Esophagus squamous epithelium (tissue), 5 donors: Measurements from ENCODE around the gene SLC12A8. TPM values are rescaled to one million over a fixed set of nuclear protein-coding genes. Genes with fewer than 3 reads are reported as not detected.

ENCODE experiments used
- DNase-seq: peaks from one replicate; lab custom pipeline; 2025; lab: John Stamatoyannopoulos, UW
- H3K27ac ChIP-seq, 4 donors: fragments of 200-600 bp; sonication (generic); one replicate each; pipeline ENCODE4 v1.5.1; 2016 to 2019; ENCODE audit warnings: mild to moderate bottlenecking in 1 of 4
- H3K27me3 ChIP-seq, 4 donors: fragments of 200-600 bp; sonication (generic); 1 replicate in 3 of 4; 2 replicates in 1 of 4; pipeline versions ENCODE4 v1.5.1 to v1.6.0; 2017 to 2021; ENCODE audit warnings: antibody characterized with exemption in 1 of 4
- H3K36me3 ChIP-seq, 3 donors: fragments of 200-600 bp; sonication (generic); one replicate each; pipeline ENCODE4 v1.5.1; 2016 to 2019
- H3K4me1 ChIP-seq, 3 donors: fragments of 200-600 bp; sonication (generic); one replicate each; pipeline ENCODE4 v1.5.1; 2017 to 2019
- H3K4me3 ChIP-seq, 4 donors: fragments of 200-600 bp; sonication (generic); 1 replicate in 3 of 4; 2 replicates in 1 of 4; pipeline ENCODE4 v1.5.1; 2016 to 2019; ENCODE audit warnings: mild to moderate bottlenecking in 2 of 4, moderate library complexity in 1 of 4
- H3K9me3 ChIP-seq, 3 donors: fragments of 200-600 bp; sonication (generic); one replicate each; pipeline ENCODE4 v1.5.1; 2016 to 2019
- POLR2A ChIP-seq, 4 donors: fragments of 450-650 bp; IDR thresholded peaks; one replicate each; pipeline ENCODE4 v1.6.1; 2017; ENCODE audit warnings: antibody characterized with exemption in 4 of 4, mild to moderate bottlenecking in 4 of 4, moderate library complexity in 3 of 4
- WGBS, 2 donors: methylation state at CpG; one replicate each; pipeline ENCODE4 v1.1.5; 2018; 5-methylcytosine and 5-hydroxymethylcytosine counted together
- intact Hi-C: fragments of 100-400 bp; cut with DNase I; formaldehyde crosslinking; loops from one replicate; pipeline ENCODE4 v1.15.0; 2022
- total RNA-seq, 4 donors: library from RNA; depleted of rRNA; stranded (reverse); fragments of >200 nt; gene quantifications; one replicate each; pipeline ENCODE4 v1.1.0, GENCODE V29; 2016
- TF ChIP-seq, protein P1 (sequence below), 6 experiments: fragments of 450-650 bp in 4 of 6; fragments of 200-600 bp in 2 of 6; sonication (generic) in 2 of 6; IDR thresholded peaks; one replicate each; pipeline ENCODE4 v1.5.1; 2016 to 2019; ENCODE audit warnings: antibody characterized with exemption in 6 of 6, mild to moderate bottlenecking in 4 of 6, moderate library complexity in 4 of 6
- donor health status: DM: yes; HTN: yes; CAD: no.

The SLC12A8 gene
- total RNA-seq, 4 donors from 2014 or later: 9.9 to 15.9 (median 13.8) TPM

DNA sequence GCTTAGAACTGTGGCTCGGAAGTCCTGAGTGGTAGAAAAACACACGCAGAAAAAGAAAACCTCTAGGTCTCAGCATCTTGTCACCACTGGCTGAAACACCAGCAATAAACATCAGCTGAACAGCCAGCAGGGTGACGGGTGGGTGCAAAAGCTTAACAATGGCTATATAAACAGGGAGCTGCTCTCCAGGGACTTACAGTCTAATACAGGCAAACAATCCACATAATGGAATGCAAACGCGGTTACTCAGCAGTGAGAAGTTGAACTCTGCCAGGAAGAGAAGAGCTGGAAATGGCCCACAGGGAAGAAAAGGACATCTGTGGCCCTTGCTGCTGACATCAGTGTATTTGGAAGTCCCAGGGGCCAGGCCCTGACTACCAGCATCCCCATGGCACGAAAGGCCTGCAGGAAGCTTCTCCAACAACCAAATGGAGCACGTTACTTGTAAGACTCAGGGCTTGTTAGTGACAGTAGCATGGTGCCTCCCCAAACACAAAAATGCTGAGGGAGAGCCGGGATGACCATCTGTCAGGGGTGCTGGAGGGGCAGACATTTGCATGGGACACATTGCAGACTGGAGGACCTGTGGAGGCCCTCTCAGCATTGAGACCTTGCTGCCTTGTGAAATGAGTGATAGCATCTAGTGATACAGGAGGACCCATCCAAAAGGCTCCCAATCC, 159.8 kb downstream of the SLC12A8 start:
- Histone ChIP-seq H3K4me1 (peaks cover 54 to 94% (median 68%) of the 10 kb centered on the region in 3 donors), H3K27me3 (no peaks in the 10 kb centered on the region), H3K9me3 (no peaks in the 10 kb centered on the region), H3K36me3 (peaks cover 0 to 11% (median 0%) of the 10 kb centered on the region in 3 donors), H3K4me3 (peak overlapping the region in 3 of 4 donors; percentile 71 to 89 (median 83)), H3K27ac (peak overlapping the region; percentile 49 to 99 (median 92))
- intact Hi-C loops: loop anchor here (10.0 kb wide), 1 partner anchor 92 kb away; no protein-coding TSS in a partner anchor
- no peak for TF ChIP-seq POLR2A (IDR thresholded peaks at IDR 0.05)
- TF ChIP-seq, protein P1, sequence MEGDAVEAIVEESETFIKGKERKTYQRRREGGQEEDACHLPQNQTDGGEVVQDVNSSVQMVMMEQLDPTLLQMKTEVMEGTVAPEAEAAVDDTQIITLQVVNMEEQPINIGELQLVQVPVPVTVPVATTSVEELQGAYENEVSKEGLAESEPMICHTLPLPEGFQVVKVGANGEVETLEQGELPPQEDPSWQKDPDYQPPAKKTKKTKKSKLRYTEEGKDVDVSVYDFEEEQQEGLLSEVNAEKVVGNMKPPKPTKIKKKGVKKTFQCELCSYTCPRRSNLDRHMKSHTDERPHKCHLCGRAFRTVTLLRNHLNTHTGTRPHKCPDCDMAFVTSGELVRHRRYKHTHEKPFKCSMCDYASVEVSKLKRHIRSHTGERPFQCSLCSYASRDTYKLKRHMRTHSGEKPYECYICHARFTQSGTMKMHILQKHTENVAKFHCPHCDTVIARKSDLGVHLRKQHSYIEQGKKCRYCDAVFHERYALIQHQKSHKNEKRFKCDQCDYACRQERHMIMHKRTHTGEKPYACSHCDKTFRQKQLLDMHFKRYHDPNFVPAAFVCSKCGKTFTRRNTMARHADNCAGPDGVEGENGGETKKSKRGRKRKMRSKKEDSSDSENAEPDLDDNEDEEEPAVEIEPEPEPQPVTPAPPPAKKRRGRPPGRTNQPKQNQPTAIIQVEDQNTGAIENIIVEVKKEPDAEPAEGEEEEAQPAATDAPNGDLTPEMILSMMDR (IDR thresholded peaks at IDR 0.05): no peak
- 26 to 34% methylated on average over 8 of the region's 8 CpGs for WGBS, 2 donors
- no peak for DNase-seq

DNA sequence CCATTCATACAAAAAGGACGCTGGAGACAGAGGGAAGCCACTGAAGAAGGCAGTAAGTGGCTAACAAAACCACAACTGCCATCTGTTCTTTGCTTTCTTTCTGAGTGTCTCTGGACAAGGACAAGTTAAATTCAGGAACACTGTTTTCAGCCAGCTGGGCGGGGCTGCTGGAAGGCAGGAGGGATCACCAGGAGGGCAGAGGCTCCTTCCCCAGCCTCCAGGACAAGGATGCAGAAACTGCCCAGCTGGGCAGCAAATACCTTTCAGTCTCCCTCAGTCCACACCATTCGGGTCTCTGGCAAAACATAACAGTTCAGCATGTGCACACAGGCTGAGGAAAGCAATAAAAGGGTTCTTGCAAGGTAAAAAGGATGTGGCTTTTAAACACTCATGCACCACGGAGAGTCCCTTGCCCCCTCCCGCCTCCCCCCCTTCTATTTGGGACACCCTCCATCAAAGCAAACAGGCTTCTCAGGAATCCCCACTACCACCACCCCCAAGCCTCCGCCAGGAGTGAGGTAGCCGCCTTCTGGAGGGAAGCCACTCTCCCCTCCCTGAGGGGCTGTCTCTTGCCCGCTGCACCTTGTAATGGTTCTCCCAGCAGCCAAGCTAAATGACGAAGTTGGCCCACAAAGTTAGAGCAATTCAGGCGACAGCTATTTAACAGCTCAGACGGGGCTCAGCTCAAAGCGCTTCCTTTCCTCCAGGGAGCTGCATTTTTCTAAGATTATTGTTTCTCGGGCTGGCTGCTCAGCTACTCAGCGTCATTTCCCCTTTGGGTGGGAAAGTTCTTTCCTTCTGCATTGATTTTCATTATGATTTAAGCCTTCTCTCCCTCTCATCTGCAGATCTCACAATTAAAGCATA, 160.6 kb downstream of the SLC12A8 start:
- H3K36me3 ChIP-seq: peaks cover 0 to 11% (median 0%) of the 10 kb centered on the region in 3 donors
- no peak for TF ChIP-seq POLR2A (IDR thresholded peaks at IDR 0.05)
- TF ChIP-seq, protein P1 (IDR thresholded peaks at IDR 0.05): no peak
- intact Hi-C loops: loop anchor here (10.0 kb wide), 1 partner anchor 93 kb away; no protein-coding TSS in a partner anchor
- 1 to 8% methylated on average over 11 to 13 of the region's 14 CpGs for WGBS, 2 donors
- H3K9me3 ChIP-seq: no peaks in the 10 kb centered on the region
- H3K4me1 ChIP-seq: peaks cover 54 to 93% (median 66%) of the 10 kb centered on the region in 3 donors
- no peaks in the 10 kb centered on the region for H3K27me3 ChIP-seq
- DNase-seq: no peak
- peak overlapping the region in 3 of 4 donors; percentile 71 to 89 (median 83) for H3K4me3 ChIP-seq
- peak overlapping the region; percentile 49 to 99 (median 92) for H3K27ac ChIP-seq

DNA sequence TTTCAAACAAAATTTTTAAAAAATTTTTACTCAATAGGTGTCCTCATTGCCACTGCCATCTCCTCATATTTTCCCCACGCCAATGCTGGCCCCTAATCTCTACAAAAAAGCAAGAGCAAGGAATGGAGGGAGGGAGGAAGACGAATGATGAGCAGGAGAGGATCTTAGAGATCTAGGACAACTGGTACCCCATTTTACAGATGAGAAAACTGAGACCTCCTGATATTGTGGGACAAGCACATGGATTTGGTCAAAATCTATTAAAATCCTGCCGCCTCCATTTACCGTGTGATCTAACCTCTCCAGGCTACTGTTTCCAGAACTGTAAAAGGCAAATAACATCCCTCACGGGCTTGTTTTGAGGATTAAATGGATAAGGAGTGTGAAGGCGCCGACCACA, 161.3 kb downstream of the SLC12A8 start:
- Histone ChIP-seq H3K27me3 (no peaks in the 10 kb centered on the region), H3K4me3 (peak overlapping the region in 1 of 4 donors; percentile 71), H3K9me3 (no peaks in the 10 kb centered on the region), H3K27ac (peak overlapping the region; percentile 49 to 99 (median 92)), H3K36me3 (peaks cover 0 to 11% (median 0%) of the 10 kb centered on the region in 3 donors), H3K4me1 (peaks cover 48 to 93% (median 66%) of the 10 kb centered on the region in 3 donors)
- 76 to 83% methylated on average over 7 of the region's 7 CpGs for WGBS, 2 donors
- no peak for DNase-seq
- intact Hi-C loops: loop anchor here (10.0 kb wide), 1 partner anchor 94 kb away; no protein-coding TSS in a partner anchor
- TF ChIP-seq, protein P1 (IDR thresholded peaks at IDR 0.05): no peak
- no peak for TF ChIP-seq POLR2A (IDR thresholded peaks at IDR 0.05)

DNA sequence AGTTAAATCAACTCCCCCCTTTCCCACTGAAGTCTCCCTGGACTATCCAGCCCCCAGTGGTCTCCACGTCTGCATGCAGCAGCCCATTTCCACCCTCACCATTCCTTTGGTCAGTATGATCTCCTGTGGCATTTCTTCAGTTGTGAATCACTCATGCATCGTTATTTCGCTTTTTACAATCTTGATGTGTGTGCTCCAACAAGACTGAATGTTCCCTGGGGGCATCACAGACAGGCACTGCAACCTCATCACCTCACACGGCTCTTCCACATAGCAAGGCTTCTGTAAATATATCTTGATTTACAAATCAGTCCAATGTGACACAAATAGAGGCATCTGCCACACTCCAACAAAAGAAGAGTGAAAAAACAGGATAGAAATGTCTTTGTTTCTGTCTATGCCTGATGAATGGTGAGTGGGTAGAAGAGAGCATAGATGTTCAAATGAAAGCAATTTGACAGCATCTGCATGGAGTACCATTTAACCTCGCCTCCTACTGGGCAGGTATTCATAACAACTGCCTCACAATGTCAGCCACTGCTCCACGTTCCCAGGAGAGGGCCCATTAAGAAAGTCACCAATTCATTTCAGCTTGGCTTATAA, 162.0 kb downstream of the SLC12A8 start:
- 56 to 79% methylated on average over 6 of the region's 6 CpGs for WGBS, 2 donors

More for the DNA sequence above, 162.0 kb downstream of the SLC12A8 start:
- no peaks in the 10 kb centered on the region for H3K27me3 ChIP-seq
- peaks cover 0 to 11% (median 0%) of the 10 kb centered on the region in 3 donors for H3K36me3 ChIP-seq
- no peak overlapping the region for H3K4me3 ChIP-seq
- no peak for TF ChIP-seq POLR2A (IDR thresholded peaks at IDR 0.05)
- TF ChIP-seq, protein P1 (IDR thresholded peaks at IDR 0.05): no peak
- H3K9me3 ChIP-seq: no peaks in the 10 kb centered on the region
- intact Hi-C loops: loop anchor here (10.0 kb wide), 1 partner anchor 94 kb away; no protein-coding TSS in a partner anchor
- H3K27ac ChIP-seq: peak overlapping the region in 1 of 4 donors; percentile 96
- no peak for DNase-seq
- H3K4me1 ChIP-seq: peaks cover 48 to 96% (median 71%) of the 10 kb centered on the region in 3 donors
